GM21619 (cell line): ENCODE data around the gene GATD1.
A peak's percentile ranks its signal among the peaks of the same experiment; 100 is the strongest.

ENCODE experiments used
- ATAC-seq: cut with Tn5 transposase; IDR thresholded peaks from one replicate; pipeline ENCODE4 v1.9.1; 2021; ENCODE audit not compliant: unreplicated experiment

GATD1 gene

GRCh38 chr11:813072-813455 is 35.8 kb upstream of the GATD1 start:
- ATAC-seq, result no peak

DNA sequence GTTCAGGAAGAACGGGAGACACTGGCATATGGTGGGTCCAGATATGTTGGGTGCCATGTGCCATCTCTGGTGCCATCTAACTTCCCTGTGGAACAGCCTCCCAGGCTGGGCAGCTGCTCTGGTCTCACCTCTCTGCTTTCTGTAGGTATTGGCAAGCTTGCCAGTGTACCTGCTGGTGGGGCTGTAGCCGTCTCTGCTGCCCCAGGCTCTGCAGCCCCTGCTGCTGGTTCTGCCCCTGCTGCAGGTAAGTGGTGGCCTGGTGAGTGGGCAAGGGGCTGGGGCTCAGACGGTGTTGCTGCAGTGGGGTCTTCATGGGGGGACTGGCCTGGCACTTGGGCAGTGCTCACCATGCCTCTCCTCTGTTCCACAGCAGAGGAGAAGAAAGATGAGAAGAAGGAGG is 35.1 kb upstream of the GATD1 start:
- no peak for ATAC-seq

- ATAC-seq, result no peak
These were observed 34.4 kb upstream of the GATD1 start for GRCh38 chr11:811446-812245.

- peak; percentile 3 for ATAC-seq
These were observed 32.8 kb upstream of the GATD1 start for GRCh38 chr11:810040-810567.

- ATAC-seq, result peak; percentile 71
These were observed 32.2 kb upstream of the GATD1 start, which contains the start of gene RPLP2 for GRCh38 chr11:809287-810039. Gene RPLP2 (plus strand): TSS chr11:809967. CDS start chr11:810235, 268 bp downstream.

DNA sequence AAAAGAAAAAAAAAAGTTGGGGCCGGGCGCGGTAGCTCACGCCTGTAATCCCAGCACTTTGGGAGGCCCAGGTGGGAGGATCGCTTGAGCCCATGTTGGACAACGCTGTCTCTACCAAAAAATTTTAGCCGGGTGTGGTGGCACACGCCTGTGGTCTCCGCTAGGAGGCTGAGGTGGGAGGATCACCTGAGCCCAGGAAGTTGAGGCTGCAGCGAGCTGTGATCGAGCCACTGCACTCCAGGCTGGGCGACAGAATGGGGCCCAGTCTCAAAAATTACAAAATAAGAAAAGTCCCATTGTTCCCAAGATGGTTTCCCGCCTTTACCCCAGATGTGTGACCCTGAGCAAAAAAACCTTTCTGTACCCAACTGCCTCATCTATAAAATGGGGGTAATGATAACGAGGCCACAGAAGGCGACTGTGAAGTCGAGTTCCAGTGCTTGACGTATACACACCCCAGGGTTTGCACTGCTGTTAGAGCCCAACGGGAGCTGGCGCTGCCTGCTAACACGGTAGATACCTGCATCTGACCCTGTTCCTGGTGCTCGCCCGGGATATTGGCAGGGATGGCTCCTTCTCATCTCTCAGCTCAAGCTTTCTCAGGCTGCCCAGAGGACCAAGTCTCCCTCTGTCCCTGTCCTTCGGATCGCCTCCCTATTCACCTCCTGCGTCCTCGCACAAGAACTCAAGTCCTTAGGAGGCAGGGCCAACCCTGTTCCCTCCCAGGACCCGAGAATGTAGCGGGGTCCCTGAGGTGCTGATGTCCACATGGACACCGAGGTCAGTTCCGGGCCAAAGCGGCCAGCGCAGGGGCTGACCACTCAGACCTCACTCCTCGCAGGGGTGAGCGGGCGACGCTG is 31.4 kb upstream of the GATD1 start:
- no peak for ATAC-seq

DNA sequence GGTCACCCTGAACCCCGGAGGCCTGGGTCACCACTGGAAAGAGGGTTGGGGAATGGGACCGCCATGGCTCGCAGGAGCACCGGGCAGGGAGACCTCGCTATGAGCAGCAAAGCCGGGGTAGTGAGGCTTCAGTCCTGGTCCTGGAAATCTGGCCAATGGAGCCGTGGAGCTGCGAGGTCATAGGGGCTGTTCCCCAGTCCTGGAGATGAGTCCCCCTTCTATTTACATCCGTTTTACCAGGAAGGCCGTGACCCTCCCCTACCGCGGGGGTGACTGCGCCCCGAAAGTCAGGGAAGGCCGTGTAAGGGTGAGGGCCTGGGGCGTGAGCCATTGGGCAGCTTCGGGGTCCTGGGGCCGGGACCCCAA is 27.3 kb upstream of the GATD1 start:
- no peak for ATAC-seq

DNA sequence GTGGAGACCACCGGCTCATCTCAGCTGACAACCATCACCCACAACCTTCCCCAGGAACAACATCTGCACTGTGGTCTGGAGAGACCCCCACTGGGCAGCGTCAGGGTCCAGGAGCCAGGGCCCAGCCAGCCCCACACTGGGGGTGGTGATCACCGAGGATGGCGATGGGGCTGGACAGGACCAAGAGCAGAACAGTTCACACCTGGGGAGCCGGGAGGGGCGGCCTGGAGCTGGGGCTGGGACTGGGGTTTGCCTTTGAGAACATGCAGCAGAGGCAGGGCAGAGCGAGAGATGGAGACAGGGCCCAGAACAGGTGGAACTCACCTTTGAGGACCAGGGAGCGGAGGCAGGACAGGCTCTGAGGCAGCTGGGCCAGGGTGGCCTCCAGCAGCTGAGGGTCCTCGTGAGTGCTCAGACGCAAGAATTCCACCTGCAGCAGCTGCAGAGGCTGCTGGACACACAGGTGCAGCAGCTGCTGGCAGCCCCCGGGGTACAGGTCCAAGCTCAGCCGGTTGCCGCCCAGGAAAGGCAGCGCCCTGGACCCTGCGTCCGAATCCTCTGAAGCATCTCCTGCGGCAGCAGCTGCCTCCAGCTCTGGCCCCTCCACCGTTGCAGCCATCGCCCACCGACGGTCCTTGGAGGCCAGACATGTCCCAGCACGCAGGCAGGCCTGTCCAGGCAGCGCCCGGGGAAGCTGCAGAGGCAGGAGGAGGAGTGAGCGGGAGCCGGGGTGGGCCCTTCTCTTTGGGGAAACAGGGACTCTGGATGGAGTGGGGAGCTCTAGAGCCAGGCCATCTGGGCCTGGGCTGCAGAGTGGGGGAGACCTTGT is 26.7 kb upstream of the GATD1 start:
- no peak for ATAC-seq

DNA sequence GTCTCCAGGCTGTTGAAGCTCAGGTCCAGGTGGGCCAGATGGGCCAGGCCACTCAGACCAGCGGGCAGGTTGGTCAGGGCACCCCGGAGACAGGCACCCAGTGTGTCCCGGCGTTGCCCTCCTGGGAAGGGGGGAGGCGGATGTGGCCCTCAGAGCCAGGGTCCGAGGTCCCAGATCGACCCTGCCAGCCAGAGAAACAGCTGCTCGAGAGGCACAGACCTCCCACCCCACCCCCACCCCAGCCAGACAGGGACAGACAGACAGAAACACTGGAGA is 26.1 kb upstream of the GATD1 start:
- no peak for ATAC-seq

- no peak for ATAC-seq
These were observed 25.6 kb upstream of the GATD1 start for GRCh38 chr11:802693-803466.

- ATAC-seq, result no peak
These were observed 24.8 kb upstream of the GATD1 start for GRCh38 chr11:802018-802617.

- ATAC-seq, result no peak
These were observed 24.0 kb upstream of the GATD1 start for GRCh38 chr11:801097-801780.

- ATAC-seq, result no peak
These were observed 23.2 kb upstream of the GATD1 start for GRCh38 chr11:800473-800872.

DNA sequence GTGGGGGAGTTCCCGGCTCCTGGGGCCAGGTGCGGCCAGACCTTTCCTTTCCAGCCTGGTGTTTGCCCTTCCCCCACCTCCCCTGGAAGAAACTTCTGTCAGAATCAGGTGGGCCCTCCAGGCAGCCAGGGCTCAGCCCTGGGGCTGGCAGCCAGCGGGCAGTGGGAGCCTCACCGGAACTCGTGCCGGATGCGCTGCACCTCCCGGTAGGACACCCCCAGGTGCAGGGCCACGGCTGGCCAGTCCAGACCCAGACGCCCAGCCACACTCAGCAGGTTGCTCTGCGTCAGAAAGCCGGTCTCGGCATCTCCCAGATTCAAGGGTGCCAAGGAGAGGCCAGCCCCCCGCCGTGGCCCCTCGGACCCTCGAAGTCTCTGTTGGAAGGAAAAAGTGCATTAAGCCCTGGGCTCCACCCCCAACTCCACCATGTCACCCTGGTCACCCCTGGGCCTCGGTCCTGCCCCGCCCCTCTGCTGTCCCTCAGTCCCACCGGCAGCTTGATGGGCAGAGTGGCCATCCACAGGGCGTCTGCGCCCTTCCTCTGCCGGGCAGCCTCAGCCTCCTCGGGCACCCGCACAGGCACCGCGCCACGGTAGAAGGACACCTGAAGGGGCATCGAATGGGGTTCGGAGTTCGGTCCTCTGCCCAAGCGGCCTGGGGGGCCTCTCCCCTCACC is 22.5 kb upstream of the GATD1 start:
- ATAC-seq, result no peak

GRCh38 chr11:798093-798713 is 20.9 kb upstream of the GATD1 start, which contains the start of gene SLC25A22:
Gene SLC25A22 (minus strand): TSS chr11:798281. CDS start chr11:795006, 3,275 bp downstream.
- peak; percentile 46 for ATAC-seq

GRCh38 chr11:797296-798092 is 20.2 kb upstream of the GATD1 start:
- peak; percentile 41 for ATAC-seq
